HG03571 (cell line): Measurements from ENCODE around the gene IL22RA2.
"Not testable (repeated sequence)": the region's sequence is repeated elsewhere in the genome, so short reads cannot be mapped to it uniquely, and the experiment has no call there.

Experiments used
- ATAC-seq: cut with Tn5 transposase; IDR thresholded peaks from one replicate; pipeline ENCODE4 v1.9.1; 2021; ENCODE audit not compliant: unreplicated experiment

IL22RA2 gene, protein sequence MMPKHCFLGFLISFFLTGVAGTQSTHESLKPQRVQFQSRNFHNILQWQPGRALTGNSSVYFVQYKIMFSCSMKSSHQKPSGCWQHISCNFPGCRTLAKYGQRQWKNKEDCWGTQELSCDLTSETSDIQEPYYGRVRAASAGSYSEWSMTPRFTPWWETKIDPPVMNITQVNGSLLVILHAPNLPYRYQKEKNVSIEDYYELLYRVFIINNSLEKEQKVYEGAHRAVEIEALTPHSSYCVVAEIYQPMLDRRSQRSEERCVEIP

DNA sequence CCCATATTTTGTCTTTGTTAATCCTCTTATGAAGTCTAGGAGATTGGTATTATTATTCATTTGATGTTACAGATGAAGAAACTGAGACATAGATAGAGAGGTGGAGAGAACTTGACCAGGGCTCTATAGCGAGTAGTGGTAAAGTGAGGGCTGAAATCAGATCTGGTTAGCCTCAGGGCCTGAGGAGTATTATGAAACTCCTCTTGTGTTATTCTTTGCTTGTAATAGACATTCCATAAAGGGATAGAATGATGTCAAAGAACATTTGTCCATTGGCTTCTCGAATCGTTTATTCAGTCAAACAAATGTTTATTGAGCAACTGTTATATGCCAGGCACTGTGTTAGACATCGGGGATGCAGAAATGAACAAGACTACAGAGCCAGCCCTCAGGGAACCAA lies at the start of gene IL22RA2:
Gene IL22RA2 (minus strand): TSS at position 144 of the 400 bp plus-strand sequence. CDS start 11,895 bp downstream, outside the sequence.
- no peak for ATAC-seq

DNA sequence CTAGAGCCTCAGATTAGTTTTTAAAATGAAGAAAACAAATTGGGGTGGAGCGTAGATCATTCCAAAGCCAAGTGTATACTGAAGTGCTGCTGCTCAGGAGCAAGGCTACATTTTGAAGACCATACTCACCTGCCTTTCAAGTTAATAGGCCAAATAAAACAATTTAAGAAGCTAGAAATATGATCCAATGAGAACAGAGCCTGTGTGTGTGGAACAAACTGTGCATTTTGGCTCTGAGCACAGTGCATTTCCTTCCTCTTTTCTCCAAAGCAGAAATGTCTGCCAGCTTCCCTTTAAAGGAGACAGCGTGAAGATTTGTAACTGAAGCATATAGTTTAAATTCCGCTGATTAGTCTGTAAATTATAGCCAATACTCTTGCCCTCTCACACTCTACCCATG lies 48.9 kb upstream of the IL22RA2 start:
- no peak for ATAC-seq

DNA sequence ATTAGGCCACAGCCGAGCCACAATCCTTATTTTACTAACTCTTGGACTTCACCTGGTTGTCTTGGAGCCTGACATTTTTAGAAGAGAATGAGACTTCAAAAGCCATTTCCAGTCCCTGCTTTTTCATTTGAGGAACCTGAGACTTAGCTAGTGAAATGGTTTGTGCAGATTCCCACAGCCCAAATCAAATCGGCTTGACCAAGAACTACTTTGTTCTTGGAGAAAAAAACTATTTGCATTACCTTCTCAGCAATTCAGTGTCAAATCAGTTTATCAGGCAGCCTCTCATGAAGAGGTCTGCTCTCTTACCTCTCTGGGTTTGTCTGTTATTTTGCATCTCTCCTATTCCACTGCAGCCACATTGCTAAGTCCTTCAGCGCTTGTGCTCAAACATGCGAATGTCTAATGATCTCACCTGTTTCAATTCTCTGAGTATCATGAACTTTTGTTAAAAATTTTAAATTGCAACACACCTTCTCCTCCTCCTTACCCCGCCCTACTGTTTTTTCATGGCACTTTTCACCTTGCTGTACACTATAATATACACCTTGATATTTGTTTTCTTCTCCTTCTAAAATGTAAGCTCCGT lies 46.3 kb upstream of the IL22RA2 start:
- ATAC-seq, result peak; percentile 11

DNA sequence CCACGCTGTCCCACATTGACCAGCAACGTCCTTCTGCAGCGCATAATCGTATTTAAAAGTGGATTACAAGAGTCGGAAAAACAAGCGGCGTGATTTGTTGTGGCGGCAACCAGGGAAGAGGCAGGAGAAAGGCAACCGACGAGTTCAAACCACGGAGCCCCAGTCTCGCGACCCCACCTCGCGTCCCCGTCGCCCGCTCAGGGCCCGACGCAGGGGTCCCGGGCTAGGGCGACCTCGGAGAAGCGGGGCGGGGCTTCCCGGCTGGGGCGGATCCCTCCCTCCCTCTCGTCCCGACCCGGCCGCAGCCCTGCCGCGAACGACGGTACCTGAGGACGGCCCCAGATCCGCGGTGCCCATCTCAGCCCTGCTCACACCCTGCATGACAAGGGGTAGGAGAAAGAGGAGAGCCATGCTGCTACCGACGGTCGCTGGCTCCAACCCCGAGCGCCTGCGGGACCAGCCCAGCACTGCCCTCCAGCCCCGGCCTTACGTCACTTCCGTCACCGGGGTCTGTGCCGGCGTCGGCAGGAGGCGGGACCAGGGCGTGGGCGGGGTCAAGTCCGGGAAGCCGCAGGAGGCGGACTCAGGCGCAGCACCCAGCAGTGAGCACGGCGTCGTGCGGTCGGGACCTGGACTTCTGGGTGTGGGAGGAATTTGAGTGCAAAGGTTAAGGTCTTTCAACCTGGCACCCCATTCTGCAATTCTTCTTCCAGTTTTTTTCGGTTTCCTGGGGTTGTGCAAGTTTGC lies 45.6 kb upstream of the IL22RA2 start, which contains the start of gene IFNGR1:
Gene IFNGR1 (minus strand): TSS at position 469 of the 747 bp plus-strand sequence. CDS start 58 bp downstream, at position 411.
- ATAC-seq, result peak; percentile 86

DNA sequence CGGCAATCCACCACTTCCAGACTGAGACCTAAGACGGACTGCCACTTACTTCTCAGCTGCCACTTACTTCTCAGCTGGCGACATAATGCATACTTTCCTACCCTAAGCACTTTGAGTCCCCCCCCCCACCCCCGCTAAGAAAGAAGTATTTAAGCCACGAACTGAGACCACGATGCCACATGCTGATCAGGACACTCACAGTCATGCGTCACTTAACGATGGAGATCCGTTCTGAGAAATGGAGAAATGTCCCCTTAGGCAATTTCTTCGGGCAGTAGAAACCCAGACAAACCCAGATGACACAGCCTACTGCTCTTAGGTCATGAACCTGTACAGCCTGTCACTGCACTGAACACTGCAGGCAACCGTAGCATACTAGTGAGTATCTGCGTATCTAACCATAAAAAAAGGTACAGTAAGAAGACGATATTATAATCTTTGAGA lies 45.1 kb upstream of the IL22RA2 start:
- ATAC-seq, result peak; percentile 38

DNA sequence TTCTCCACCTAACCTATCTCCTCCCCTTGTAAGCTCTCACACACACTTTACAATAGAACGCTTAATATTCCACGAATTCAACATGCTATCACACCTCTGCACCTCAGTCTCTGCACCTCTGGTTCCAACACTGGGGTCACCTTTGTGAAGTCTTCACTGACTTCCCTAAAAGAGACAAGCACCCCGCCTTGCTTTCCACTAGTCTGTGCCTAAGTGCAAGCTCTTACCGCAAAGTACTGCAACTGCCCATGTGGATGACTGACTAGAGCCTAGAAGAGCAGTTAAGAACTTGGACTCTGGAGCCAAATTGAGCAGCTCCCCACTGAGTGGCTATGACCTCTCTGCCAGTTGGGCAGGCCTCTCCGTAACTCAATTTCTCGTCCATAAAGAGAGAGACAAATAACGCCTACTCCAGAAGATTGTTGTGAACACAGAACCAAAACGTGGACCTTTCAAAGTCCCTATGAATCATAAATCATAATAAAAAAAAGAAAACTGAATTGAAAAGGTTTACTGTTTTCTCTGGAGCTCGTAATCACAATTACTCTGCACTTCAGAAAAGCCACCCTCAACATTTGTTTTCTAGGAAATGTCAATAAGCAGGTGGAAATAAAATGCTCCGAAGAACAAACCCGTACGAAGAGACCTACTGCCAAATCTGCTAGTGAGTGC lies 44.5 kb upstream of the IL22RA2 start:
- no peak for ATAC-seq

DNA sequence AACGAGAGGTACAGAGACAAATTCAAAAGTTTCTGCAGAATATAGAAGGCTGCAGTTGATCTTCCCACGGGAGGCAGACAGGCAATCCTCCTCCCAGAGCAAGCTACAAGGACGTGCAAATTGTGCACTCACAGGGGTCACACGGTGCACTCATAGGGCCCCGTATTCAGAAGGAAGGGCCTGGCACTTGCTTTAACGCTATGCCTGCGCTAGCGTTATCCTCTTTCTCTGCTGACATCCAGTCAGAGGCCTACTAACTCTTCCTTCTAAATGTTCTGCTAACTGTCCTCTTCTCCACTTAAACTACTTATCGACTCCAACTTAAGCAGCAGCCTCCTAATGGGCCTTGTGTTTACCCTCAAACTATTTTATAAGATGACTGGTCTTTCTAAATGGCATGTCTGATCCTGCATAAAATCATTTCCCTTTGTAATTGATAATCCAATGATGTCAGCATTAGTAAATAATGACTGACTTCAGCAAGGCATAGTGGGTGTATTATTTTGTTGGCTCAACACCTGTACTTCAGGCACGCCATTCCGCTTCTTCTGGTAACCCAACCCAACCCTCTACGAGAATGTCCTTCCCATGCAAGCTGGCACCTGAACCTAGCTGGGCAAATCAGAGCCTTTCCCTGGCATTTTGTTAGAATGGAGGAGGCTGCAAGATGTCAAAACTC lies 43.6 kb upstream of the IL22RA2 start:
- ATAC-seq, result no peak

DNA sequence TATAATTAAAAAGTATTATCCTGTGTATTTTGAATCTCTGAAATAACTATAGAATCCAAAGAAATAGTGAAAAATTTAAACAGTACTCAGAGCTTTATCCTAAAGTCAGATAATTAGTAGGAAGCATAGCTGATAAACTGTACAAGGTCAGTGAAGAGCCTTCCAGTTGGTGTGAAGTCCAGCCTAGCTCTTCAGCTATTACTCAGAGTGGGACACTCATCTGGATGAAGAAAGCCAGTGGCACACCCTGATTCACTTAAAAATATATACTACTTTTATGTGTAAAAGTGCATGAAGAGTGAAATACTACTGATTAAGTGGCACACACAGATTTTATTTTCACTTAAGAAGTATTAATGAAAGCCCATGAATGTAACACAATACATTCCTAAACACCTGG lies 42.7 kb upstream of the IL22RA2 start:
- ATAC-seq, result no peak

DNA sequence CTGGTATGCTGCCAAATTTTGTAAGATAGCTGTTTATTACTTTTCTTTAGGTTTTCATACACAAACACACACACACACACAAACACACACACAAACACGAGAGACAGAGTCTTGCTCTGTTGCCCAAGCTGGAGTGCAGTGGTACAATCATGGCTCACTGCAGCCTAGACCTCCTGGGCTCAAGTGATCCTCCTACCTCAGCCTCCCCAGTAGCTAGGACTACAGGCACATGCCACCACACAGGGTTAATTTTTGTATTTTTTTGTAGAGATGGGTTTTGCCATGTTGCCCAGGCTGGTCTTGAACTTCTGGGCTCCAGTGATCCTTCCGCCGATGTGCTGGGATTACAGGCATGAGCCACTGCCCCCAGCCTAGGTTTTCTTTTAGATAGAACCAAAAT lies 42.2 kb upstream of the IL22RA2 start:
- not testable (repeated sequence) for ATAC-seq

DNA sequence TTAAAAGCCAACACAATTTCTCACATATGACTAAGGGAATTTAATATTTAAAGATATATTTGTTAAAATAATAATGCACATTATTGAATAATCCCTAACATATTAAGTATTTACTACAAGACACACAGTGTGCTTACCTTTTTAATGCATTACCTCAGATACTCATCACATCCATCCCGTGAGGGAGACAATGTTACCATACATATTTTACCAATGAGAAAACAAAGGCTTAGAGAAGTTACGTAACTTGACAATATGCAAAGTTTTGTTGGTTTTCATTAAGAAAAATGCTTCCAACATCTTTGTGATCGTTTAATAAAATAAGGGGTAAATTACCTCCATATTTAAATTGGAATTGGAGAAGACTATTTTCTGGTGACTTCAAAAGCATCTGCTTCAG lies 41.5 kb upstream of the IL22RA2 start:
- no peak for ATAC-seq

DNA sequence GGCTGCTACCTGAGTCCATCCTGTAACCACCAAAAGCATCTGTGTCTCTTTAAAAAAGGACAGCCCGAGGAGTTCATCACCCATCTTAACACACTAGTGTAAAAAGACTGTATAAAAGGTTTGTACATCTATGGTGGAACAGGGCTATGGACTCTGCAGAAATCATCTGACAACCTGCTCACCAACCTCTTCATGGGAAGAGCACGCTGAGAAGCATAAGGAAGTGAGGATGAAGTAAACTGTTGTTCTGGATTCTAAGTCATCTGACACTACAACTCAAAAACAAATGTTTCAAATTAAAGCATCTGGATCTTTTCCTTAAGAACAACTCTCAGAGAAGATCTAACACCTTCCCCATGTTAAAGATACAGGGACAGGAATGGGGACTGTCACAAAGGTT lies 40.4 kb upstream of the IL22RA2 start:
- ATAC-seq, result no peak

DNA sequence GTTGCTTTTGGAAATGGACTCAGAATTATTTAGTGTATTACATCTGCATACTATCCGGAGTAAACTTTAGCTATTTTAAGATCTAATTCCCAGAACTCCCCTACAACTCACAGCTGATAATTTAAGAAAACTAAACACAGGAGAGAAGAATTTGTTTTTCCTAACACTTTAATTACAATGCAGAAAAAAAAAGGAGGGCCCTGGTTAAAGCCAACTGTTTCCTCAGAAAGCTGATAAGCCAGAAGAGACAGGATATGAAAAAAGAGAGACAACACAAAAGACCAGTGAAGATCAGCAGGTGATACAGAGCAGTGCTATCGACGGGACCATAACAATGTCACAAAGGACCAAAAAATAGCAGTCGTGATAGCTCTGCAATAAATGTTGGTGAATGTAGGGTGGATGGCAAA lies 39.9 kb upstream of the IL22RA2 start:
- no peak for ATAC-seq

DNA sequence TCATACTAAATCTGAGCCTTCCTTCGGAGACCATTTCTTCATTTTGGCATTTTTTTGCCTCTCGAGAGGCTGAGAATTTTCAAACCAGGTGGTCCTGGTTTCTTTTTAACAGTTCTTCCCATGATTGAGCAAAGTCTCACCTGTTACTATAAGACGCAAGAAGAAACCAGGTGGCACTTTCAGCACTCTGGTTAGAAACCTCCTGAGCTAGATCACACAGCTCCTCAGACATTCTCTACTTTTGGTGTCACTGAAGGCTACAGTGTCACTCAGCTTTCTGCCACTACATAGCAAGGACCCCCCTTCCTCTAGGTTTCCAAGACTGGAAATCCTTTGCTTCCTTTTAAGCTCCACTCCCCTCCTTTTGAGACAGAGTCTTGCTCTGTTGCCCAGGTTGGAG lies 38.5 kb upstream of the IL22RA2 start:
- ATAC-seq, result no peak

DNA sequence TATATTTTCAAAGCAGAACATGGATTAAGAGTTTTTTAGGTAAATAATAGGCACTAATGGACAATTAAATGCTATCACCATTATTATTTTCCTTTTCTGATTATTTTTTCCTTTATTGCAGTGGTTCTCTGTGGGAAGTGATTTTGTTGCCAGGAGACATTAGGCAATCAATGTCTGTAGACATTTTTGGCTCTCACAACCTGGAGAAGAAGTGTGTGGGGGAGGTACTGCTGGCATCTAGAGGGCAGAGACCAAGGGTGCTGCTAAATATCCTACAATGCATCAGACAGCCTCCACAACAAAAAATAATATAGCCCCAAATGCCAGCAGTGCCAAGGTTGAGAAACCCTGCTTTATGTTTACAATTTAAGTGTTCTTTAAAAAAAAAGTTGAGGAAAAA lies 37.5 kb upstream of the IL22RA2 start:
- ATAC-seq, result no peak

DNA sequence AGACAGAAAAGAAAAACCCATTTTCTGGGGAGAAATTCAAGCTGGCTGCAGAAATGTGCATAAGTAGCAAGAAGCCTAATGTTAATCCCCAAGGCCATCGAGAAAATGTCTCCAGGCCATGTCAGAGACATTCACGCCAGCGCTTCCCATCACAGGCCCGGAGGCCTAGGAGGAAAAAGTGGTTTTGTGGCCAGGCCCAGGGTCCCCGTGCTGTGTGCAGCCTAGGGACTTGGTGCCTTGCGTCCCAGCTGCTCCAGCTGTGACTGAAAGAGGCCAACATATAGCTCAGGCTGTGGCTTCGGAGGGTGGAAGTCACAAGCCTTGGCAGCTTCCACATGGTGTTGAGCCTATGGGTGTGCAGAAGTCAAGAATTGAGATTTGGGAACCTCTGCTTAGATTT lies 34.8 kb upstream of the IL22RA2 start:
- no peak for ATAC-seq

DNA sequence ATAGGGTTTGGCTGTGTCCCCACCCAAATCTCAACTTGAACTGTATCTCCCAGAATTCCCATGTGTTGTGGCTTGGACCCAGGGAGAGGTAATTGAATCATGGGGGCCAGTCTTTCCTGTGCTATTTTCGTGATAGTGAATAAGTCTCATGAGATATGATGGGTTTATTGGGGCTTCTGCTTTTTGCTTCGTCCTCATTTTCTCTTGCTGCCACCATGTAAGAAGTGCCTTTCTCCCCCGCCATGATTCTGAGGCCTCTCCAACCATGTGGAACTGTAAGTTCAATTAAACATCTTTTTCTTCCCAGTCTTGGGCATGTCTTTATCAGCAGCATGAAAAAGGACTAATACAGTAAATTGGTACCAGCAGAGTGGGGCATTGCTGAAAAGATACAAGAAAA lies 34.0 kb upstream of the IL22RA2 start:
- not testable (repeated sequence) for ATAC-seq

DNA sequence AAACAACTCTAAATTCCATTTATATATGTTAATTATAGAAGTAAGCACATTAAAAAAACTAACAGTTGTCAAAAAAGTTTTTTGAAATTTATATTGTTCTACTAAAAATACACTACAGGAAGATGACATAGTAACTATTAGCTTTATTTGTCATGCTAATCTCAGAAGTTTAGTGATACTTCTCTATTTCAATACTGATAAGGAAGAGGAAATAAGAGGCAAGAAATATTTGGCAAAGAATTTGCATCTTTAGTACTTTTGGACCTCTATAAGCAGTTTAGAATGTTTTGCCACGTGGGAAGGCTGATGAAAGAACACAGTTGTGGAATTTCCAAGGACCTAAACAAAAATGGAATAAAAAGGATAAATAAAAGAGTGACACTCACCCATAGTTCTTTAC lies 33.1 kb upstream of the IL22RA2 start:
- ATAC-seq, result no peak

DNA sequence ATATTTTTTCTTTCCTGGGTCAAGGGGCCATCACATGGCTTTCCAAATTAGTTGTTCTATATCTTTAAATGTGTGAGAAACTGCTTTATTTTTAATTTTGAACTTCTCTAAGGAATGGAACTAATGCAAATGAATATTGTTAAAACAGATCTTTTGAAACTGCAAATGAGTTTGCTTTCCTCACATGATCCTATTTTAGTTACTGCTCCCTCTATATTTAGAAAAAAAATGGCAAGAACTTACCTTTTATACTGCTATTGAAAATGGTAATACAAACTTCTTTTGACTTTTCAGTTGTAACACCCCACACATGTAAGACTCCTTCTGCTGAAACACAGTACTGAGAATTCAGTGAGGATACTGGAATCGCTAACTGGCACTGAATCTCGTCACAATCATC lies 29.8 kb upstream of the IL22RA2 start:
- no peak for ATAC-seq

DNA sequence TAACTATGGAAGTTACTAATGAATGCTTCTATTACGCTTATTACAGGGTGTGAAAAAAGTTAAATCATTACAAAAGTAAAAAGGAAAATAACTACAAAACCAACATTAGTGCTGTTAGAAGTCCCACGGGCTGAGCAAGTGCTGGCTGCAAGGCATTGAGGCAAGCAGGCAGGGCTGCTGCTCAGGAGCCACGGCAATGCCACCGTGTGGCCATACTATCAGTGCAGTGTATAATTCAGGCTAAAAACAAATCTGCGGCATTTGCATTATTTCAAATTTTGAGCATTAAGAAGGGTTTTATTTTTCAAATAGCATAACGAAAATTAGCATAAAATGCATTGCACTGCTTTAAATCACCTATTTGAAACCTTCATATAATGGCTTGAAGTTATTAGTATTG lies 28.6 kb upstream of the IL22RA2 start:
- ATAC-seq, result no peak

DNA sequence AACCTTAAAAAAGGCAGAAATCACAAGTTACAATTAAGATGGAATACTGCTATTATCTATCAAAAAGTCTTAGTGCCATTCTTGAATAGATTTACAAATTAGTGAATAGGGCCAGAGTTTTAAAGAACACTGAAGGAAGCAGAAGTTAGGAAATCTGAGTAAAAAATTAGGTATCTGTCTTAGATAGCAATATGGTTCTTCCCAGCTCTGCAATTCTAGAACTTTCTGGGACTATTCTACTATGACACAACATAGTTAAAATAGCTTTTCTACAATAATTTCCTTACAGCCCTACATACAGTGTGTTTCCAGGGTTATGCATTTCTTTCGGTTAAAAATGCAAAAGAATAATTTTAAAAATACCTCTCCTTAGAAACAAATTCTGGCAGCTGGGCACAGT lies 27.6 kb upstream of the IL22RA2 start:
- no peak for ATAC-seq

DNA sequence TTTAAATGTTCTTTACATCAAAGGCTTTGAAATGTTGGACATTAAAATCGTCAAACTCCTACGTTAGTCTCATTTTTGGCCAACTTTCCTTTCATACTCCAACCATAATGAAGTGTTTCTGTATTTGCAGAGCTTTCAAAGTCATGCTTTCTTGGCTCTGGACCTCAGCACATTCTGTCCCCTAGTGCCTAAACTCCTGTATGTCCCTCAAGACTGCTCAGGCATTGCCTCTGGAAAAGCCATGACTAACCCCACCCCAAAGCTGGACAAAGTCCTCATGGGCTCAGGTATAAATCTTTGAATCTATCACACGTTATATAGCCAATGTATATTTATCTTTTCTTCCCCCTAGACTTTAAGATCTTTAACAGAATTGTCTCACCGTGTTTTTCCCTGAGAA lies 26.8 kb upstream of the IL22RA2 start:
- ATAC-seq, result no peak
